Endometrium (tissue), 2 donors: ENCODE results near the gene BEGAIN.

Experiments
- FAIRE-seq: peaks from 2 replicates; lab custom pipeline; 2012; peaks lifted over from hg19 to GRCh38; lab: Jason Lieb, UNC
- donor health status: control.
- donor health status: control.

The BEGAIN gene

GRCh38 chr14:100601064-100601463, 13.8 kb upstream of the BEGAIN start:
- no peak for FAIRE-seq

DNA sequence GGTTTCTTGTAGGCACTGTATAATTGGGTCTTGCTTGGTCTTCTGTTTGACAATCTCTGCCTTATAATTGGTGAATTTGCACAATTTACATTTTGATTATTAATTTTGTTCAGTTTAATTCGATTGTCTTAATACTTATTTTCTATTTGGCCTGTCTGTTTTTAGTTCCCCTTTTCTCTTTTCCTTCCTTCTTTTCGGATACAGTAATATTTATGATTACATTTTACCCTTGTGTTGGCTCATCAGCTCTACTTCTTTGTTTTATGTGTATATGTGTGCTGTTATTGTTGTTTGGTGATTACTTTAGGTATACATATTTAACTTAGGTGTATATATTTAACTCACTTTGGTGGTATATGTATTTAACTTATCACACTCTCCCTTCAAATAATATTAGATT, 12.8 kb upstream of the BEGAIN start:
- FAIRE-seq, result no peak

GRCh38 chr14:100594625-100594951, 7.4 kb upstream of the BEGAIN start:
- no peak for FAIRE-seq

- no peak for FAIRE-seq
Measured at GRCh38 chr14:100593751-100594624, 6.8 kb upstream of the BEGAIN start.

DNA sequence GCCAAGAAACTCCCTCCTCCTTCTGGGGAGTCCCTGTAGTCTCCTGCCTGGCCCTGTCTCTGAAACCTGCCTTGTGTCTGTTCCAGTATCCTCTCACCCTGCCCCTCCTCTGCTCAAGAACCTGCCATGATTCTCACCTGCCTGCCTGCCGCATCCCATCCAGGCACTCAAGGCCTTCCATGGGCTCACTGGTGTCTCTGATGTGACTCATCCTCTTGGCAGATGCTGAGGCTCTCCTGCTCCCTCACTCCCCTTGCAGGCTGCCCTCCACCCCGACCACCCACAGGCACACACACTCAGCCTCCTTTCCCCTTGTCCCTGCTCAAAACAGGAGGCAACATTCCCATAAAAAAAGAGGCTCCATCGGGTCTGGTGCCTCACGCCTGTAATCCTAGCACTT, 5.8 kb upstream of the BEGAIN start:
- no peak for FAIRE-seq

DNA sequence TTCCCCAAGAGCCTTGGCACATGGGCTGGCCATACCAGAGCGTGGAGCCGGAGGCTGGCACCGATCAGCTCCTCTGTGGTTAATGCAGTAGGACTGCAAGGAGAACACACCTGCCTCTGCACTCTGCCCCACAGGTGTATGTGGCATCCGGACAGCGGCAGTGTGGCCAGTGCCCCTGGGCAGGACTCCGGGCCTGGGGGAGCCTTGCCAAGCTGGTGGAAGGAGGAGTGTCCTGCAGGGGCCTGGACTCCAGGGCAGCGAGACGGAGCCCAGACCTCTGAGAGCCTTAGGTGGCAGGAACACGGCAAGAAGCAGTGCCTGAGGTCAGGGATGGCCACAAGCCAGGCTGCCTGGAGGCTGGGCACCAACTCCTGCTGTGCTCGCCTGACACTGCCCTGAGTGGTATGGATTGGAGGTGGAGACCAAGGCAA, 5.3 kb upstream of the BEGAIN start:
- no peak for FAIRE-seq

GRCh38 chr14:100591453-100592371, 4.5 kb upstream of the BEGAIN start:
- FAIRE-seq, result no peak

DNA sequence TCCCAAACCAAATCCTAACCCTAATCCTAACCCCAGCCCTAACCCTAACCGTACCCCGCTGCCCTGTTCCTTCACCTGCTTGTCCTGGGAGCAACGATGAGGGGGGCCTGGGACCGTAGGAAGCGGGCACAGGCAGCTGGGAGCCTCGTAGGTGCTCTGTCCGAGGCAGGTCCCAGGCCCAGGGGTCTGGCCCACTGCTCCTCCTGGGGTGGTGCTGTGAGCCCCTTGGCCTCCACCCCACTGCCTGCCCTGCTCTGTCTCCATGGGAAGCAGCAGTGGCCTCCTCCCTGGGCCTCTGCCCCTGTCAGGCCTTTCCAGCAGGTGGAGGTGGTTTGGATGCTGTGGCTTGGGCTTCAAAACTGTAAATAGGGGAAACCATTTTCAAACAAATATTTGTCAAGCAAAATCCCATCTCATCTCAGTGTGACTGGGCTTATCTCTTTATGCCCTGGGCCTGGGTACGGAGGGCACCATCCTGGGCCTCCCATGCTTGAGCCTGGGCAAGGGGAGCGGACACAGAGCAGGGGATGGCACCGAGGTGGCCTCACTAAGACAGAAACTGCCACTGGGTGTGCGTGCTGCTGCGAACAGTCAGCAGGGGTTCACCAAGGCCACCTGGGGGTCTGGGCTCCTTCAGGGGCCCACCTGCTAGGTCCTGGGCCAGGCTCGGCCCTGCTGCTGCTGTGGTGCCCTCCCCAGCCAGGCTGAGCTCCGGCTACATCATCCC, 3.7 kb upstream of the BEGAIN start:
- FAIRE-seq, result no peak

DNA sequence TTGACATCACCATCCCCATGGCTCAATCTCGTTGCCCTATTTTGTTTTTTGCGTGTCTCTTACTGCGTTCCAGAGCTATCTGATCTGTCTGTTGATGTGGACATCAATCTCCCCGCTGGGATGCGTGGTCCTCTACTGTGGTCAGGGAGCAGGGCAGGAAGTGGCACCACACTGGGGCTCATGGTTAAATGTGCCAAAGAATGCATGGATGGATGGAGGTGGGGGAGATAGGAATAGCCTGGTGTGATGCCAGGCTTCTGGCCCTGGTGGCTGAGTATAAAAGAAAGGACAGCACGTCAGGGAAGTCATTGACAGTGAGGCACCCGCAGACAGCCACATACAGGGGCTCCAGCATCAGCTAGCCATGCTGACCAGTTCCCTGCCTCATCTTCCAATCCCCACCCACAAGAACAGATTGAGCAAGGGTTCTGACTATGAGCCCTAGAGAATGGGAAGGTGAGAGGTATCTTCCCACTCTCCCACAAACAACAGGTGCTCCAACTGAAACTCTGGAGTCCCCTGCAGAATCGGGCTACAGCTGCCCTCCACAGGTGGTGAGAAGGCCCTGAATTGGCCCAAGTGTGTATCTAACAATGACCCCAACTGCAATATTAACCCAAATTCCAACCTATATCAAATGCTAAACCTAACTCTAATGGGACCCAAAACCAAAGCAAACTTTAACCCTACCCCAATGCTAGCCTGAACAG, 2.7 kb upstream of the BEGAIN start:
- no peak for FAIRE-seq

DNA sequence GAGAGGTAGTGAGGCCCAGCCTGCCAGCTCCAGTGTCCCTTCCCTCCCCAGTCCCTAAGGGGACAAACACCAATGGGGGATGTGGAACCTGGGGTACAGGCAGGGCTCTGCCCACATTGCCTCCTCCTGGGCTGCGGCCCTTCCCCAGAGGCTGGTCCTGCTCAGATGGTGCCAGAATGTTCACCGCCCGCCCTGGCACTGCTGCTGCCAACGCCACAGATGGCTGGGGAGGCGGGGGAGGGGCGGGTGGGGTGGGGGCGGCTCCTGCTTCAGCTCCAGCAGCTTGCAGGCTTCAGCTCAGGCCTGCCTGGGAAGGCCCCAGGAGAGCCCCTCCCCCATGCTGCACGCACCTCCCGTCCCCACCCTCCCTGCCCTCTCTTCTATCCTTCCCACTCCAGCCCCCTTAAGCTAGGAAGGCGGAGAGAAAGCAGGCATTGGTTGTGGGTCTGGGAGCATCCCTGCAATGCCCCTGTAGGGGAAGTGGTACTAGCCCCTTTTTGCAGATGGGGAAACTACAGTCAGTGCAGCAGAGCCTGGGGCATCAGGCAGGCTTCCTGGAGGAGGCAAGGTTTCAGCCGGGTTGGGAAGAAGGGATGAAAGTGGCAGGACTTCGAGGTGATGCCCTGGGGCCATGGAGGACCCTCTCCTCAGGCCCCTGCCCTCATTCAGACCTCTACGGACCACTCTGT, 2.0 kb upstream of the BEGAIN start:
- no peak for FAIRE-seq

- FAIRE-seq, result no peak
Measured at GRCh38 chr14:100588671-100589070, 1.5 kb upstream of the BEGAIN start.

DNA sequence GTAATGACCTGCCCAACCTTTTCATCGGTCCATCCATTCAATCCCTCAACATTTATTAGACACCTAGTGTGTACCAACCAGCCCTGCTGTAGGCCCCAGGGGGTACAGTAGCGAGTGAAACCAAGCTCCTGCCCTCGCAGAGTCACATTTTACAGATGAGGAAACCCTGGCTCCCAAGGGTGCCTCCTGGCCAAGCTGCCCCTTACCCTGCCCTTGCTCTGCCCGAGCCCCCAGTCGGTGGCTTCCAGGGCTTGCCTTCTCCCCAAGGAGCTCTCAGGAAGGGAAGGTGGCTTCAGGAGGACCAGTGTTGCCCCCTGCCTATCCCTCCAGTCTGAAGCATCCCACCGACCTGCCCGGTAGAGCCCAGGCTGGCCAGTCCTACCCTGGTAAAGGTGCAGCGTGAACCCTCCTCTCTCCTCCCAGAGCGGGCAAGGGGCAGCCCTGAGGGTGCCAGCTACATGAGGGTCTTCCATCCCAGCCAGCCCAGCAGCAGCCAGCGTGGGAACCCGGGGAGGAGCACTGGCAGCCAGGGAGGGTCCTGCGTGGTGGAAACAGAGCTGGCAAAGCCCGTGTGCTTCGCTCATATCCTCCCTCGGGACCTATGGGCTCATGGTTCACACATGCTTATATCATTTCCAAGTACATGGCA, 670 bp upstream of the BEGAIN start:
- no peak for FAIRE-seq

DNA sequence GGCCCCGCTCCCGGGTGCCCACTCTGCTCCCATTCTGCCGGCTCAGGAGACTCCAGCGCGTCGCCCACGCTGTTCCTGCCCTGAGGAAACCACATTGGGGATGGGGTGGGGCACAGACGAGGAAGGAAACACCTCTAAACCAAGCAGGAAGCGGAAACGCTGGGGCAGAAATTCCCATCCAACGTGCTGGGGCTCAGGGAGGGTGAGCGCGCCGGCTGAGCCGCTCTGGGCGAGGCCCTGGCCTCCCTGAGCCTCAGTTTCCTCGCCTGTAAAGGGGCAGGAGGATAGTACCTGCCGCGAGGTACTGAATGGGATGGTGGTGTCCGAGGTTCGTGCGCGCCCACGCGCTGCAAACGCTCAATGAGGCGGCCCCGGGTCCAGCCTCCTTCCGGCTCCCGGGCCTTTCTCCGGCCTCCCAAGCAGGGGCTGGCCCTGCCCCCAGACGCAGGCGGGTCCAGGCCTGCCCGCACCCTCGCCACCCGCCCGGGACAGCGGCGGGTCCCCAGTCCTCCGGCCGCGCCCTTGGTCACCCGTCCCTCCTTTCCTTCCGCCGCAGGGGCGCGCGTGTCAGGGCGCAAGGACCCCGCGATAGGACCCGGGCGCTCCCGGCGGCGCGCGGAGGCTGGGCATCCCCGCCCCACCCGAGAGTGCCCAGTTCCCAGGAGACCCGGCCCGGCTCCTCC, 673 bp downstream of the BEGAIN start:
- no peak for FAIRE-seq

- no peak for FAIRE-seq
Measured at GRCh38 chr14:100586153-100586402, 1.1 kb downstream of the BEGAIN start.

DNA sequence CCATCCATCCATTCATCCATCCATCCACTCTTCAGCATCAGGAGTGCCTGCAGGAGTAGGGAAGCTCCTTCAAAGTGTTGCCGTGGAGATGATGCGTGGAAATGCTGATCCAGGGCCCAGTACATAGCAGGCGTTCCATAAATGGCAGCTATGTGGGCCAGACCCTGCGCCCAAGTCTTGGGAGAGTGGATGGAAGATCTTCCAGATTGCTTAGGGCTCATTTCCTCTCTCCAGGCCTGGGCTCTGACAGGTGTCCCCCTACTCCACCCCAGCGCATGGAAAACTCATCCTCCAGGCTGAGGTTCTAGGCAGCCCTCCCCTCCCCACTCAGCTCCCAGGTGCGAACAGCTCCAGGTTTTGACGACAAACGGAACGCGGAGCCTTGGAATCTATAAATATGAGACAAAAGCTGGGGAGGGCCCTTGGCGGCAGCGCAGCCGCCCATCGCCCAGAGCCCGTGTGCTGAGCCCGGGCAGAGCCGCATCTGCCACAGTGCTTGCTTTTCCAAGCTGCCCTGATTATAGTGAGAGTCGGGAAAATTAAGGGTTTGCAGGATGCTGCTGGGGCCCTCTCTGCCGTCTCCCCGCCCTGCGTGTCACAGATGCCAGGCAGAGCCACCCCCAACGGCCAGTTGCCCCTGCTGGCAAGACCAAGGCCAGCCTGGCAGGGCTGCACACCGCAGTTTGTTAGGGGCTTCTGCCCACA, 1.6 kb downstream of the BEGAIN start:
- no peak for FAIRE-seq

- FAIRE-seq, result no peak
Measured at GRCh38 chr14:100584056-100585031, 2.9 kb downstream of the BEGAIN start.

GRCh38 chr14:100583245-100583644, 4.0 kb downstream of the BEGAIN start:
- FAIRE-seq, result no peak

- no peak for FAIRE-seq
Measured at GRCh38 chr14:100582496-100583165, 4.6 kb downstream of the BEGAIN start.
